Transverse colon (tissue), 4 donors: ENCODE data around the gene DNAJC1. TPM values are rescaled to one million over a fixed set of nuclear protein-coding genes. Genes with fewer than 3 reads are reported as not detected.

ENCODE experiments used
- DNase-seq: peaks from one replicate; pipeline ENCODE4 v3.0.0-alpha.2; 2019
- H3K27ac ChIP-seq, 4 donors: fragments of 200-600 bp; sonication (generic); 2 replicates each; pipeline ENCODE4 v1.5.1; 2016 to 2018; ENCODE audit warnings: inconsistent platforms in 4 of 4
- H3K27me3 ChIP-seq: fragments of 200-600 bp; sonication (generic); 2 replicates; pipeline ENCODE4 v1.5.1; 2017; ENCODE audit warnings: inconsistent platforms
- H3K36me3 ChIP-seq, 4 donors: fragments of 200-600 bp; sonication (generic); 2 replicates each; pipeline ENCODE4 v1.5.1; 2017 to 2019; ENCODE audit warnings: inconsistent platforms in 4 of 4
- H3K4me1 ChIP-seq, 4 donors: fragments of 200-600 bp; sonication (generic); 2 replicates each; pipeline ENCODE4 v1.5.1; 2017 to 2020; ENCODE audit warnings: inconsistent platforms in 4 of 4
- H3K4me3 ChIP-seq, 4 donors: fragments of 200-600 bp; sonication (generic); 1 replicate in 1 of 4; 2 replicates in 3 of 4; pipeline versions ENCODE4 v1.5.1 to v1.6.1; 2017 to 2019; ENCODE audit warnings: inconsistent platforms in 4 of 4
- H3K9me3 ChIP-seq, 2 donors: fragments of 200-600 bp; sonication (generic); 2 replicates each; pipeline ENCODE4 v1.5.1; 2017 to 2019; ENCODE audit warnings: inconsistent platforms in 2 of 2
- CTCF ChIP-seq, 5 experiments: fragments of 200-600 bp in 3 of 5; fragments of 450-650 bp in 2 of 5; sonication (generic) in 3 of 5; IDR thresholded peaks; 1 replicate in 2 of 5; 2 replicates in 3 of 5; pipeline ENCODE4 v1.5.1; 2016 to 2017; ENCODE audit warnings: antibody characterized with exemption in 5 of 5, inconsistent platforms in 3 of 5, mild to moderate bottlenecking in 2 of 5, moderate library complexity in 1 of 5
- EP300 ChIP-seq: sonication (generic); formaldehyde crosslinking; IDR thresholded peaks from one replicate; pipeline ENCODE4 v1.6.1; 2017; ENCODE audit warnings: antibody characterized with exemption, low read depth
- POLR2A ChIP-seq: fragments of 450-650 bp; IDR thresholded peaks from one replicate; pipeline ENCODE4 v1.6.1; 2016; ENCODE audit warnings: antibody characterized with exemption, mild to moderate bottlenecking, moderate library complexity
- POLR2AphosphoS5 ChIP-seq, 3 donors: sonication (generic); formaldehyde crosslinking; IDR thresholded peaks; one replicate each; pipeline ENCODE4 v1.6.1; 2016; ENCODE audit warnings: antibody characterized with exemption in 3 of 3
- WGBS, 2 donors: methylation state at CpG; one replicate each; pipeline ENCODE4 v1.1.5; 2018; ENCODE audit warnings: low coverage in 1 of 2; 5-methylcytosine and 5-hydroxymethylcytosine counted together
- in situ Hi-C, 4 donors: fragments of 200-750 bp; cut with MboI; loops; one replicate each; pipeline versions ENCODE4 v1.15.0 to v1.15.1; 2017; ENCODE audit warnings: low sequenced_read_pairs in 3 of 4, low pct_ligation_motif_present in 1 of 4, low pct_unique_long_range_greater_than_20kb in 1 of 4
- intact Hi-C: fragments of 100-400 bp; cut with DNase I; formaldehyde crosslinking; loops from one replicate; pipeline ENCODE4 v1.15.1; 2023; ENCODE audit warnings: low total_unique reads
- total RNA-seq, 4 donors: library from RNA; depleted of rRNA; stranded (reverse); fragments of >200 nt; gene quantifications; one replicate each; pipeline ENCODE4 v1.1.0, GENCODE V29; 2016

The DNAJC1 gene
- total RNA-seq, 4 donors from 2014 or later = 18.5 to 71.7 (median 48.4) TPM

- H3K27me3 ChIP-seq = no peaks in the 10 kb centered on the region
- in situ Hi-C loops = no loop called here
Measured at GRCh38 chr10:21891439-21891838, 112.1 kb downstream of the DNAJC1 start.

GRCh38 chr10:21889477-21890275 is 113.9 kb downstream of the DNAJC1 start:
- WGBS, 2 donors = 88 to 100% methylated on average over 2 of the region's 2 CpGs
- Histone ChIP-seq H3K36me3 (peaks cover 0 to 1% (median 0%) of the 10 kb centered on the region in 4 donors), H3K4me1 (no peaks in the 10 kb centered on the region), H3K27ac (no peak overlapping the region), H3K9me3 (peaks cover 13 to 14% of the 10 kb centered on the region in 2 donors), H3K27me3 (no peaks in the 10 kb centered on the region), H3K4me3 (no peak overlapping the region)
- no peak for DNase-seq
- in situ Hi-C loops (no loop called here), intact Hi-C loops (no loop called here)
- no peak for TF ChIP-seq POLR2AphosphoS5 (IDR thresholded peaks at IDR 0.05)
- TF ChIP-seq CTCF (IDR thresholded peaks at IDR 0.05) = no peak
- no peak for TF ChIP-seq POLR2A
- no peak for TF ChIP-seq EP300

More at GRCh38 chr10:21891439-21891838, 112.1 kb downstream of the DNAJC1 start:
- TF ChIP-seq CTCF (IDR thresholded peaks at IDR 0.05) = no peak
- no peak for TF ChIP-seq EP300
- no peak for TF ChIP-seq POLR2AphosphoS5 (IDR thresholded peaks at IDR 0.05)
- TF ChIP-seq POLR2A = no peak
- no peaks in the 10 kb centered on the region for H3K4me1 ChIP-seq
- H3K9me3 ChIP-seq = peaks cover 2 to 8% of the 10 kb centered on the region in 2 donors
- intact Hi-C loops = no loop called here
- H3K27ac ChIP-seq = no peak overlapping the region
- H3K4me3 ChIP-seq = no peak overlapping the region
- 87 to 90% methylated on average over 3 of the region's 3 CpGs for WGBS, 2 donors
- no peak for DNase-seq
- H3K36me3 ChIP-seq = peaks cover 0 to 1% (median 0%) of the 10 kb centered on the region in 4 donors

- H3K27ac ChIP-seq = no peak overlapping the region
- no peaks in the 10 kb centered on the region for H3K4me1 ChIP-seq
- in situ Hi-C loops = no loop called here
- peaks cover 0 to 1% (median 0%) of the 10 kb centered on the region in 4 donors for H3K36me3 ChIP-seq
- WGBS, 2 donors = 55% methylated on average over 5 of the region's 5 CpGs; no CpG with 5 or more reads in 1 of the 2 donors
- intact Hi-C loops = no loop called here
- H3K27me3 ChIP-seq = no peaks in the 10 kb centered on the region
- H3K9me3 ChIP-seq = peaks cover 11 to 13% of the 10 kb centered on the region in 2 donors
- no peak for TF ChIP-seq CTCF (IDR thresholded peaks at IDR 0.05)
- TF ChIP-seq POLR2A = no peak
- no peak for TF ChIP-seq EP300
- TF ChIP-seq POLR2AphosphoS5 (IDR thresholded peaks at IDR 0.05) = no peak
- peak; percentile 10 for DNase-seq
- no peak overlapping the region for H3K4me3 ChIP-seq
Measured at GRCh38 chr10:21888959-21889358, 114.6 kb downstream of the DNAJC1 start.

GRCh38 chr10:21885940-21886339 is 117.6 kb downstream of the DNAJC1 start:
- no peak for DNase-seq
- no peaks in the 10 kb centered on the region for H3K4me1 ChIP-seq
- peaks cover 0 to 4% (median 0%) of the 10 kb centered on the region in 4 donors for H3K36me3 ChIP-seq
- no peak for TF ChIP-seq CTCF (IDR thresholded peaks at IDR 0.05)
- no peak for TF ChIP-seq POLR2AphosphoS5 (IDR thresholded peaks at IDR 0.05)
- no peak for TF ChIP-seq POLR2A
- TF ChIP-seq EP300 = no peak
- H3K9me3 ChIP-seq = peaks cover 5 to 11% of the 10 kb centered on the region in 2 donors
- no peaks in the 10 kb centered on the region for H3K27me3 ChIP-seq
- in situ Hi-C loops = no loop called here
- no peak overlapping the region for H3K27ac ChIP-seq
- intact Hi-C loops = no loop called here
- H3K4me3 ChIP-seq = no peak overlapping the region
